ENCODE results near the gene CD82.

DNA sequence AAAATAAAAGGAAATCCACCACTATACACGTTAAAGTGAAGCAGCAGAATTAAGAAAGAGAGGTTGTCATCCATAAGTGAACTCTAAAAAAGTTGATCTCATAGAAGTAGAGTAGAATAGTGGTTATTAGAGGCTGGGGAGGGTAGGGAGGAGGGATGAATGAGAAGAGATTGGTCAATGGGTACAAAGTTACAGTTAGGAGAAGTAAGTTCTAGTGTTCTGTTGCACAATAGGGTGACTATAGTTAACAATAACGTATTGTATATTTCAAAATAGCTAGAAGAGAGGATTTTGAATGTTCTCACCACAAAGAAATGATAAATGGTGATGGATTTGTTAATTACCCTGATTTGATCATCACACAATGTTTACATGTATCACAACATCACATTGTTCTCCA lies 72.0 kb downstream of the CD82 start:
- TF ChIP-seq CENPT (CRISPR knock-in tag; IDR thresholded peaks at IDR 0.05; ENCODE audit: low read depth): no peak
- no peak for TF ChIP-seq GABPA (IDR thresholded peaks at IDR 0.05; ENCODE audit: low read depth, low read length)
- TF ChIP-seq GABPA (CRISPR knock-in tag; IDR thresholded peaks at IDR 0.05; ENCODE audit: low read depth): no peak
- no peak for TF ChIP-seq GFI1 (CRISPR knock-in tag; IDR thresholded peaks at IDR 0.05; ENCODE audit: borderline replicate concordance)
- TF ChIP-seq, protein P1, sequence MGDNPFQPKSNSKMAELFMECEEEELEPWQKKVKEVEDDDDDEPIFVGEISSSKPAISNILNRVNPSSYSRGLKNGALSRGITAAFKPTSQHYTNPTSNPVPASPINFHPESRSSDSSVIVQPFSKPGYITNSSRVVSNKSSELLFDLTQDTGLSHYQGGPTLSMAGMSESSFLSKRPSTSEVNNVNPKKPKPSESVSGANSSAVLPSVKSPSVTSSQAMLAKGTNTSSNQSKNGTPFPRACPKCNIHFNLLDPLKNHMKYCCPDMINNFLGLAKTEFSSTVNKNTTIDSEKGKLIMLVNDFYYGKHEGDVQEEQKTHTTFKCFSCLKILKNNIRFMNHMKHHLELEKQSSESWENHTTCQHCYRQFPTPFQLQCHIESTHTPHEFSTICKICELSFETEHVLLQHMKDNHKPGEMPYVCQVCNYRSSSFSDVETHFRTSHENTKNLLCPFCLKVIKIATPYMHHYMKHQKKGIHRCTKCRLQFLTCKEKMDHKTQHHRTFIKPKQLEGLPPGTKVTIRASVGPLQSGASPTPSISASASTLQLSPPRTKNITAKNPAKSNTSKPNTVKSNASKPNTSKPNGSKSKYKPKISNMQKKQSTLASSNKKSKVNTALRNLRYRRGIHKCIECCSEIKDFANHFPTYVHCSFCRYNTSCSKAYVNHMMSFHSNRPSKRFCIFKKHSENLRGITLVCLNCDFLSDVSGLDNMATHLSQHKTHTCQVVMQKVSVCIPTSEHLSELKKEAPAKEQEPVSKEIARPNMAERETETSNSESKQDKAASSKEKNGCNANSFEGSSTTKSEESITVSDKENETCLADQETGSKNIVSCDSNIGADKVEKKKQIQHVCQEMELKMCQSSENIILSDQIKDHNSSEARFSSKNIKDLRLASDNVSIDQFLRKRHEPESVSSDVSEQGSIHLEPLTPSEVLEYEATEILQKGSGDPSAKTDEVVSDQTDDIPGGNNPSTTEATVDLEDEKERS (CRISPR knock-in tag; IDR thresholded peaks at IDR 0.05): no peak
- TF ChIP-seq, protein P2, sequence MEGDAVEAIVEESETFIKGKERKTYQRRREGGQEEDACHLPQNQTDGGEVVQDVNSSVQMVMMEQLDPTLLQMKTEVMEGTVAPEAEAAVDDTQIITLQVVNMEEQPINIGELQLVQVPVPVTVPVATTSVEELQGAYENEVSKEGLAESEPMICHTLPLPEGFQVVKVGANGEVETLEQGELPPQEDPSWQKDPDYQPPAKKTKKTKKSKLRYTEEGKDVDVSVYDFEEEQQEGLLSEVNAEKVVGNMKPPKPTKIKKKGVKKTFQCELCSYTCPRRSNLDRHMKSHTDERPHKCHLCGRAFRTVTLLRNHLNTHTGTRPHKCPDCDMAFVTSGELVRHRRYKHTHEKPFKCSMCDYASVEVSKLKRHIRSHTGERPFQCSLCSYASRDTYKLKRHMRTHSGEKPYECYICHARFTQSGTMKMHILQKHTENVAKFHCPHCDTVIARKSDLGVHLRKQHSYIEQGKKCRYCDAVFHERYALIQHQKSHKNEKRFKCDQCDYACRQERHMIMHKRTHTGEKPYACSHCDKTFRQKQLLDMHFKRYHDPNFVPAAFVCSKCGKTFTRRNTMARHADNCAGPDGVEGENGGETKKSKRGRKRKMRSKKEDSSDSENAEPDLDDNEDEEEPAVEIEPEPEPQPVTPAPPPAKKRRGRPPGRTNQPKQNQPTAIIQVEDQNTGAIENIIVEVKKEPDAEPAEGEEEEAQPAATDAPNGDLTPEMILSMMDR (CRISPR knock-in tag; IDR thresholded peaks at IDR 0.05): no peak
- no peak for TF ChIP-seq HMG20B (CRISPR knock-in tag; conservative IDR thresholded peaks at IDR 0.05)
- TF ChIP-seq POLR2A (IDR thresholded peaks at IDR 0.05; ENCODE audit: insufficient read depth in 1 of 2, low read depth in 2 of 2, low read length in 2 of 2): no peak
